Fibroblast of skin of left quadriceps (primary cell): ENCODE results near the gene CCDC116.
"Not testable (repeated sequence)": the region's sequence is repeated elsewhere in the genome, so short reads cannot be mapped to it uniquely, and the experiment has no call there.

Source experiments
- DNase-seq, 2 experiments: peaks; one replicate each; pipeline ENCODE4 v3.0.0-alpha.2; 2013; ENCODE audit warnings: low read depth in 2 of 2

CCDC116 gene

GRCh38 chr22:21632237-21632895 is at the start of gene CCDC116:
Gene CCDC116, plus strand, starts transcription at chr22:21632760. Its CDS starts 422 bp downstream, at chr22:21633182.
- DNase-seq = no peak

GRCh38 chr22:21582801-21583740 is 49.5 kb upstream of the CCDC116 start:
- no peak for DNase-seq

GRCh38 chr22:21585389-21585788 is 47.2 kb upstream of the CCDC116 start:
- no peak for DNase-seq

GRCh38 chr22:21587803-21588611 is 44.6 kb upstream of the CCDC116 start:
- no peak for DNase-seq

GRCh38 chr22:21589396-21589795 is 43.2 kb upstream of the CCDC116 start:
- no peak for DNase-seq

- DNase-seq = no peak
Observed at GRCh38 chr22:21590809-21591641, 41.5 kb upstream of the CCDC116 start.

- DNase-seq = no peak
Observed at GRCh38 chr22:21591695-21592094, 40.9 kb upstream of the CCDC116 start.

GRCh38 chr22:21592422-21592821 is 40.1 kb upstream of the CCDC116 start:
- DNase-seq = no peak

- no peak for DNase-seq
Observed at GRCh38 chr22:21593406-21594232, 38.9 kb upstream of the CCDC116 start.

GRCh38 chr22:21594865-21595452 is 37.6 kb upstream of the CCDC116 start:
- DNase-seq = no peak

GRCh38 chr22:21596356-21597135 is 36.0 kb upstream of the CCDC116 start:
- DNase-seq = not testable (repeated sequence)

GRCh38 chr22:21598302-21598701 is 34.3 kb upstream of the CCDC116 start:
- DNase-seq = no peak

- no peak for DNase-seq
Observed at GRCh38 chr22:21599053-21599893, 33.3 kb upstream of the CCDC116 start.

GRCh38 chr22:21602579-21602978 is 30.0 kb upstream of the CCDC116 start:
- DNase-seq = no peak

- DNase-seq = no peak
Observed at GRCh38 chr22:21603973-21604372, 28.6 kb upstream of the CCDC116 start.

GRCh38 chr22:21605887-21606564 is 26.5 kb upstream of the CCDC116 start:
- DNase-seq = no peak

GRCh38 chr22:21606775-21607174 is 25.8 kb upstream of the CCDC116 start:
- DNase-seq = no peak
